GM23338 (cell line): ENCODE results near the gene INO80E. TPM values are rescaled to one million over a fixed set of nuclear protein-coding genes. Genes with fewer than 3 reads are reported as not detected.
A peak's percentile ranks its signal among the peaks of the same experiment; 100 is the strongest.

Experiments used
- ATAC-seq: fragments of 200-7000 bp; cut with Tn5 transposase; 3 replicates; pipeline ENCODE4 v1.9.1; 2020
- DNase-seq: peaks from one replicate; pipeline ENCODE4 v3.0.0-alpha.2; 2015; ENCODE audit warnings: low spot score
- H2AFZ ChIP-seq: fragments of 200-600 bp; sonication (generic); 2 replicates; pipeline ENCODE4 v1.8.0; 2016; ENCODE audit warnings: antibody characterized with exemption, mild to moderate bottlenecking, moderate library complexity
- H3F3A ChIP-seq: fragments of 200-600 bp; sonication (generic); replicated peaks from 2 replicates; pipeline ENCODE4 v1.8.0; 2017; ENCODE audit warnings: antibody characterized with exemption, mixed run types, low read depth
- H3K27ac ChIP-seq: fragments of 200-600 bp; sonication (generic); 2 replicates; pipeline ENCODE4 v1.6.1; 2016; ENCODE audit warnings: low read depth
- H3K27me3 ChIP-seq: fragments of 200-600 bp; sonication (generic); 2 replicates; pipeline ENCODE4 v1.8.0; 2016; ENCODE audit warnings: mild to moderate bottlenecking, mixed run types, moderate library complexity; ENCODE audit not compliant: insufficient read depth
- H3K36me3 ChIP-seq: fragments of 200-600 bp; sonication (generic); 2 replicates; pipeline ENCODE4 v1.8.0; 2016; ENCODE audit warnings: mild to moderate bottlenecking; ENCODE audit not compliant: insufficient read depth
- H3K4me1 ChIP-seq: fragments of 200-600 bp; sonication (generic); 2 replicates; pipeline ENCODE4 v1.8.0; 2016; ENCODE audit warnings: mild to moderate bottlenecking, moderate library complexity; ENCODE audit not compliant: insufficient read depth
- H3K4me2 ChIP-seq: fragments of 200-600 bp; sonication (generic); 2 replicates; pipeline ENCODE4 v1.7.1; 2017; ENCODE audit warnings: mixed run types
- H3K4me3 ChIP-seq: fragments of 200-600 bp; sonication (generic); 2 replicates; pipeline ENCODE4 v1.6.1; 2016; ENCODE audit warnings: mixed run types
- H3K79me2 ChIP-seq: fragments of 200-600 bp; sonication (generic); replicated peaks from 2 replicates; pipeline ENCODE4 v1.8.0; 2017; ENCODE audit warnings: mild to moderate bottlenecking; ENCODE audit not compliant: insufficient read depth
- H3K9me2 ChIP-seq: fragments of 200-600 bp; sonication (generic); 2 replicates; pipeline ENCODE4 v1.8.0; 2017; ENCODE audit not compliant: insufficient read depth
- H4K20me1 ChIP-seq: fragments of 200-600 bp; sonication (generic); replicated peaks from 2 replicates; pipeline ENCODE4 v1.8.0; 2017; ENCODE audit warnings: mild to moderate bottlenecking; ENCODE audit not compliant: insufficient read depth
- H3K27ac Mint-ChIP-seq: 2 replicates; pipeline ENCODE4 v1.8.0; 2020; ENCODE audit warnings: inconsistent platforms, mild to moderate bottlenecking, moderate library complexity, mixed read lengths
- H3K27me3 Mint-ChIP-seq: 3 replicates; pipeline ENCODE4 v1.8.0; 2022; ENCODE audit warnings: low read depth, mild to moderate bottlenecking, moderate library complexity, mixed read lengths, inconsistent platforms; ENCODE audit not compliant: insufficient read depth, poor library complexity
- H3K36me3 Mint-ChIP-seq: 3 replicates; pipeline ENCODE4 v1.8.0; 2021; ENCODE audit warnings: low read depth, mild to moderate bottlenecking, inconsistent platforms, moderate library complexity, mixed read lengths
- H3K4me1 Mint-ChIP-seq: 3 replicates; pipeline ENCODE4 v1.8.0; 2020; ENCODE audit warnings: mild to moderate bottlenecking, inconsistent platforms, mixed read lengths
- H3K4me3 Mint-ChIP-seq: 3 replicates; pipeline ENCODE4 v1.8.0; 2021; ENCODE audit warnings: moderate library complexity, mild to moderate bottlenecking, inconsistent platforms, mixed read lengths
- H3K9me3 Mint-ChIP-seq: 3 replicates; pipeline ENCODE4 v1.8.0; 2020; ENCODE audit warnings: moderate library complexity, mild to moderate bottlenecking, inconsistent platforms, mixed read lengths
- polyA plus RNA-seq: library from polyadenylated mRNA; unstranded; fragments of >200 nt; fragmentation: Nextera tagmentation; extraction: Ambion mirVana; gene quantifications from 2 replicates; pipeline ENCODE4 v1.2.1, GENCODE V29; 2016
- total RNA-seq: library from RNA; depleted of rRNA; stranded (reverse); fragments of >200 nt; shearing (Covaris generic); gene quantifications from 2 replicates; pipeline ENCODE4 v1.2.3, GENCODE V29; 2014
- TF ChIP-seq, protein P1 (sequence below): fragments of 250-450 bp; sonication (Bioruptor Pico); IDR thresholded peaks from 2 replicates; pipeline ENCODE4 v1.5.0; 2020; ENCODE audit warnings: mild to moderate bottlenecking, moderate library complexity
- TF ChIP-seq, protein P2 (sequence below), 2 experiments: fragments of 200-600 bp in 1 of 2; sonication (generic) in 1 of 2; conservative IDR thresholded peaks; 2 replicates each; pipeline versions ENCODE4 v1.5.1 to v1.6.1; 2016 to 2017; ENCODE audit warnings: antibody characterized with exemption in 2 of 2, low read depth in 2 of 2, mild to moderate bottlenecking in 2 of 2, moderate library complexity in 1 of 2

Gene INO80E
- total and polyA plus RNA-seq, 2 experiments from 2014 or later, result 66.0 to 71.0 TPM

DNA sequence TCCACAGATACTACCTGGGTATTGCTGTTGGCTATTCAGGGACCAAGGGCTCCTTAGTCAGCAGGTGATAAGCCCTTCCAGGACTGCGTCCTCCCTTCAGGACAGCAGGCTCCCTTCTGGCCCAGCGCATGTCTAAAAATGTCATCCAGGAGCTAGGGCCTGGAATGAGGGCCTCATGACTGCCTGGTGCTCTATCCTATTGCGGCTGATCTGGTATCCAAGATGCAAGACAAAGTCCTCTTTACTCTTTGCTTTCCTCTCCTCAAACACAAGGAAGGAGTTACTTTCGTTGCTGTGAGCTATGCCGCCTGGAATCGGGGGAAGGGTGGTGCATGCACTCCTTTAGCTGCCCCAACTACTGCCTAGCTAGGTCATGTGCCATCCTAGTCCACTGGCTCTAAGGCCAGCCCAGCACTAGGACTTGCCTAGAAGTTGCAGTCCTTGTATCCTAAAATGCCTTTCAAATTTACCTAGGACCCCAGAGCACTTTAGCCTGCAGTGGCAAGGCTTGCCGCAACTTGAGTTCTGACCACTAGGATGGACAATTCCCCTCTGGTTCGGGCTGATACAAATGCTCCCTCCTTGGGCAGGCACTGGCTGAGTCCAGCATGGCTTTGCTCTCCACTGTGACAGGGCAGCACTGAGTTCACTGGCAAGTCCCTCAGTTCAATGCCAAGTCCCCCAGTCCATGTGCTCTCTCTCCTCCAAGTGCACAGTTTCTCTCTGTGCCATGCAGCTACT lies 44.2 kb upstream of the INO80E start:
- ATAC-seq, result peak; percentile 91
- no peaks in the 10 kb centered on the region for H3K36me3 Mint-ChIP-seq
- H2AFZ ChIP-seq, result peak overlapping the region; percentile 94

More for the DNA sequence above, 44.2 kb upstream of the INO80E start:
- Histone ChIP-seq H4K20me1 (no peaks in the 10 kb centered on the region), H3K4me1 (0 out of 2 replicates have a peak, but pooled peaks cover 4% of the 10 kb centered on the region), H3K4me2 (no peak overlapping the region), H3K9me2 (no peaks in the 10 kb centered on the region), H3K27me3 (no peaks in the 10 kb centered on the region), H3K27ac (no peak overlapping the region), H3K4me3 (no peak overlapping the region), H3K36me3 (no peaks in the 10 kb centered on the region), H3F3A (no peaks in the 10 kb centered on the region), H3K79me2 (no peaks in the 10 kb centered on the region)
- TF ChIP-seq, protein P1, sequence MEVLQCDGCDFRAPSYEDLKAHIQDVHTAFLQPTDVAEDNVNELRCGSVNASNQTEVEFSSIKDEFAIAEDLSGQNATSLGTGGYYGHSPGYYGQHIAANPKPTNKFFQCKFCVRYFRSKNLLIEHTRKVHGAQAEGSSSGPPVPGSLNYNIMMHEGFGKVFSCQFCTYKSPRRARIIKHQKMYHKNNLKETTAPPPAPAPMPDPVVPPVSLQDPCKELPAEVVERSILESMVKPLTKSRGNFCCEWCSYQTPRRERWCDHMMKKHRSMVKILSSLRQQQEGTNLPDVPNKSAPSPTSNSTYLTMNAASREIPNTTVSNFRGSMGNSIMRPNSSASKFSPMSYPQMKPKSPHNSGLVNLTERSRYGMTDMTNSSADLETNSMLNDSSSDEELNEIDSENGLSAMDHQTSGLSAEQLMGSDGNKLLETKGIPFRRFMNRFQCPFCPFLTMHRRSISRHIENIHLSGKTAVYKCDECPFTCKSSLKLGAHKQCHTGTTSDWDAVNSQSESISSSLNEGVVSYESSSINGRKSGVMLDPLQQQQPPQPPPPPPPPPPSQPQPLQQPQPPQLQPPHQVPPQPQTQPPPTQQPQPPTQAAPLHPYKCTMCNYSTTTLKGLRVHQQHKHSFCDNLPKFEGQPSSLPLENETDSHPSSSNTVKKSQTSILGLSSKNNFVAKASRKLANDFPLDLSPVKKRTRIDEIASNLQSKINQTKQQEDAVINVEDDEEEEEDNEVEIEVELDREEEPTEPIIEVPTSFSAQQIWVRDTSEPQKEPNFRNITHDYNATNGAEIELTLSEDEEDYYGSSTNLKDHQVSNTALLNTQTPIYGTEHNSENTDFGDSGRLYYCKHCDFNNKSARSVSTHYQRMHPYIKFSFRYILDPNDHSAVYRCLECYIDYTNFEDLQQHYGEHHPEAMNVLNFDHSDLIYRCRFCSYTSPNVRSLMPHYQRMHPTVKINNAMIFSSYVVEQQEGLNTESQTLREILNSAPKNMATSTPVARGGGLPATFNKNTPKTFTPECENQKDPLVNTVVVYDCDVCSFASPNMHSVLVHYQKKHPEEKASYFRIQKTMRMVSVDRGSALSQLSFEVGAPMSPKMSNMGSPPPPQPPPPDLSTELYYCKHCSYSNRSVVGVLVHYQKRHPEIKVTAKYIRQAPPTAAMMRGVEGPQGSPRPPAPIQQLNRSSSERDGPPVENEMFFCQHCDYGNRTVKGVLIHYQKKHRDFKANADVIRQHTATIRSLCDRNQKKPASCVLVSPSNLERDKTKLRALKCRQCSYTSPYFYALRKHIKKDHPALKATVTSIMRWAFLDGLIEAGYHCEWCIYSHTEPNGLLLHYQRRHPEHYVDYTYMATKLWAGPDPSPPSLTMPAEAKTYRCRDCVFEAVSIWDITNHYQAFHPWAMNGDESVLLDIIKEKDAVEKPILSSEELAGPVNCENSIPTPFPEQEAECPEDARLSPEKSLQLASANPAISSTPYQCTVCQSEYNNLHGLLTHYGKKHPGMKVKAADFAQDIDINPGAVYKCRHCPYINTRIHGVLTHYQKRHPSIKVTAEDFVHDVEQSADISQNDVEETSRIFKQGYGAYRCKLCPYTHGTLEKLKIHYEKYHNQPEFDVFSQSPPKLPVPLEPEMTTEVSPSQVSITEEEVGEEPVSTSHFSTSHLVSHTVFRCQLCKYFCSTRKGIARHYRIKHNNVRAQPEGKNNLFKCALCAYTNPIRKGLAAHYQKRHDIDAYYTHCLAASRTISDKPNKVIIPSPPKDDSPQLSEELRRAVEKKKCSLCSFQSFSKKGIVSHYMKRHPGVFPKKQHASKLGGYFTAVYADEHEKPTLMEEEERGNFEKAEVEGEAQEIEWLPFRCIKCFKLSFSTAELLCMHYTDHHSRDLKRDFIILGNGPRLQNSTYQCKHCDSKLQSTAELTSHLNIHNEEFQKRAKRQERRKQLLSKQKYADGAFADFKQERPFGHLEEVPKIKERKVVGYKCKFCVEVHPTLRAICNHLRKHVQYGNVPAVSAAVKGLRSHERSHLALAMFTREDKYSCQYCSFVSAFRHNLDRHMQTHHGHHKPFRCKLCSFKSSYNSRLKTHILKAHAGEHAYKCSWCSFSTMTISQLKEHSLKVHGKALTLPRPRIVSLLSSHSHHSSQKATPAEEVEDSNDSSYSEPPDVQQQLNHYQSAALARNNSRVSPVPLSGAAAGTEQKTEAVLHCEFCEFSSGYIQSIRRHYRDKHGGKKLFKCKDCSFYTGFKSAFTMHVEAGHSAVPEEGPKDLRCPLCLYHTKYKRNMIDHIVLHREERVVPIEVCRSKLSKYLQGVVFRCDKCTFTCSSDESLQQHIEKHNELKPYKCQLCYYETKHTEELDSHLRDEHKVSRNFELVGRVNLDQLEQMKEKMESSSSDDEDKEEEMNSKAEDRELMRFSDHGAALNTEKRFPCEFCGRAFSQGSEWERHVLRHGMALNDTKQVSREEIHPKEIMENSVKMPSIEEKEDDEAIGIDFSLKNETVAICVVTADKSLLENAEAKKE, result no peak
- TF ChIP-seq, protein P2, sequence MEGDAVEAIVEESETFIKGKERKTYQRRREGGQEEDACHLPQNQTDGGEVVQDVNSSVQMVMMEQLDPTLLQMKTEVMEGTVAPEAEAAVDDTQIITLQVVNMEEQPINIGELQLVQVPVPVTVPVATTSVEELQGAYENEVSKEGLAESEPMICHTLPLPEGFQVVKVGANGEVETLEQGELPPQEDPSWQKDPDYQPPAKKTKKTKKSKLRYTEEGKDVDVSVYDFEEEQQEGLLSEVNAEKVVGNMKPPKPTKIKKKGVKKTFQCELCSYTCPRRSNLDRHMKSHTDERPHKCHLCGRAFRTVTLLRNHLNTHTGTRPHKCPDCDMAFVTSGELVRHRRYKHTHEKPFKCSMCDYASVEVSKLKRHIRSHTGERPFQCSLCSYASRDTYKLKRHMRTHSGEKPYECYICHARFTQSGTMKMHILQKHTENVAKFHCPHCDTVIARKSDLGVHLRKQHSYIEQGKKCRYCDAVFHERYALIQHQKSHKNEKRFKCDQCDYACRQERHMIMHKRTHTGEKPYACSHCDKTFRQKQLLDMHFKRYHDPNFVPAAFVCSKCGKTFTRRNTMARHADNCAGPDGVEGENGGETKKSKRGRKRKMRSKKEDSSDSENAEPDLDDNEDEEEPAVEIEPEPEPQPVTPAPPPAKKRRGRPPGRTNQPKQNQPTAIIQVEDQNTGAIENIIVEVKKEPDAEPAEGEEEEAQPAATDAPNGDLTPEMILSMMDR (conservative IDR thresholded peaks at IDR 0.05; ENCODE audit: low read depth in 2 of 2), result peak; percentile 31 to 47; a peak in 3 of 4 replicates
- Mint-ChIP-seq H3K4me1 (peaks cover 8% of the 10 kb centered on the region; the same call in 2 of the 3 replicates), H3K27me3 (peaks cover 7% of the 10 kb centered on the region), H3K4me3 (no peak overlapping the region), H3K27ac (no peak overlapping the region), H3K9me3 (peaks cover 3% of the 10 kb centered on the region; the same call in 2 of the 3 replicates)
- peak; percentile 52 for DNase-seq
